ENCODE measurements around the gene TTLL7.

Gene TTLL7

GRCh38 chr1:83822208-83822607 lies 176.7 kb downstream of the TTLL7 start:
- DNase-seq (ENCODE audit: low read depth in 2 of 2): no peak

- DNase-seq (ENCODE audit: low read depth in 2 of 2): no peak
Observed at GRCh38 chr1:83819436-83819835, 179.5 kb downstream of the TTLL7 start.

- no peak for DNase-seq (ENCODE audit: low read depth in 2 of 2)
Observed at GRCh38 chr1:83818916-83819315, 180.0 kb downstream of the TTLL7 start.

- no peak for DNase-seq (ENCODE audit: low read depth in 2 of 2)
Observed at GRCh38 chr1:83816836-83817235, 182.1 kb downstream of the TTLL7 start.

GRCh38 chr1:83815330-83815729 lies 183.6 kb downstream of the TTLL7 start:
- no peak for DNase-seq (ENCODE audit: low read depth in 2 of 2)
